ENCODE measurements around the gene CDKN2A.

CDKN2A gene

DNA sequence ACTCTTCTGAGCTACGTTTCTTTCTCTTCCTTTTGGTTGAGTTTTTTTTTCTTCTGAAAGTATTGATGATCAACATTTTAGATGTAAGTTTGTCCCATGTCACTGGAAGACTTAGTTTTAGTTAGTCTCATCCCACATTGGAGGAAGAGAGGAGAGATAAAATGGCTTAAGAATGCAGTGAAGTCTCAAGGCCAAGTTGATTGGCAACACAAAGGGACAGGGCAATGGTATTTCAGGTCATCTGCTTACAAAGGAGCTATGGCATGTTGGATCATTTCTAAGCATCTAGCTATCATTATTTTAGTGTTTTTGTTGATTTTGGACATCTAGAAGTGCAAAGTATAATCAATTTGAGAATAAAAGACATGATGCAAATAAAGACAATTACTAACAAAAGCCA lies 58.6 kb downstream of the CDKN2A start:
- no peak for DNase-seq

DNA sequence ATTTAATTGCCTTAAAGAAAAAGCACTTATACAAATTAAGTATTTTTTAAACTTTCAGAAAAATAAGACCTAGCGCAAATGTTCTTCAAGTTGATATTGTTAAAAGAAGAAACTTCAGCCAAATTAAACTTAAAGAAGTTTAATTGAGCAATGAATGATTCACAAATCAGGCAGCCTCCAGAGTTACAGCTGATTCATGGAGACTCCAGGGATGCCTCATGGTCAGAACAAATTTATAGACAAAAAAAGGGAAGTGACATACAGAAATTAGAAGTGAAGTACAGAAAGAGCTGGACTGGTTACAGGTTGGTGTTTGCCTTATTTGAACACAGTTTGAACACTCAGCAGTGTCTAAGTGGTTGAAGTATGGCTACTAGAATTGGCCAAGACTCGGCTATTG lies 60.3 kb downstream of the CDKN2A start:
- no peak for DNase-seq

DNA sequence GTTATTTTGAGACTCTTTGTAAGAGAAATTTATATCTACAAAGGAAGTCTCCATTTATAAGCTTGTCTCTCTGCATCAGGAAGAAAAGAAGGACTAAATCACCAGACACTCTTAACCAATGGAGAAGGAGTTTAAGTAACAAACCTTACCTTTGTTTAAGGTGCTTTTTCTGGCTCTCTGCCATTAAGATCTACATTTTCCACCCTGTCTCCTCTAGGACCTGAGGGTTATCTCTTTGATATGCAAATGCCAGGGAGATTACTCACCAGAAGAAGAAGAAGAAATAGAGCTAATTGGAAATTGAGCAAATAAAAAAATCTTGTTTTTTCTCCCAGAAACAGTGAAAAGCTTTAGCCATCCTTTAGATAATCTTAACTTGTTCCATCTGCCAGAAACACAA lies 60.9 kb downstream of the CDKN2A start:
- DNase-seq, result no peak

DNA sequence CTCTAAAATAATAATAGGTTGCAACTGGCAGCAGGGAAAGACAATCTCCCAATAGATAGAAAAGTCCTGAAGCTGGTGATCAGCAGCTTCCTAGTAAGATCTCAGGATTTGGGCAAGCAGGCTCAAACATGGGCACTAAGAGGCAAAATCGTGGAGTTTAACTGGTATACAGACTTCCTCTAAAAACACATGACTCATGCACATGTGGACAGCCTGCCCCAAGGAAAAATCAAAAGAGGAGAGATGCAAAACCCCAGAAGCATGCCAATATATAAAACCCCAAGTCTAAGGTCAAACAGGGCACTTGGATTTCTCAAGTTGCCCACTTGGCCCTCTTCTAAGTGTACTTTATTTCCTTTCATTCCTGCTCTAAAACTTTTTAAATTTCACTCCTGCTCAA lies 62.8 kb downstream of the CDKN2A start:
- DNase-seq, result no peak

DNA sequence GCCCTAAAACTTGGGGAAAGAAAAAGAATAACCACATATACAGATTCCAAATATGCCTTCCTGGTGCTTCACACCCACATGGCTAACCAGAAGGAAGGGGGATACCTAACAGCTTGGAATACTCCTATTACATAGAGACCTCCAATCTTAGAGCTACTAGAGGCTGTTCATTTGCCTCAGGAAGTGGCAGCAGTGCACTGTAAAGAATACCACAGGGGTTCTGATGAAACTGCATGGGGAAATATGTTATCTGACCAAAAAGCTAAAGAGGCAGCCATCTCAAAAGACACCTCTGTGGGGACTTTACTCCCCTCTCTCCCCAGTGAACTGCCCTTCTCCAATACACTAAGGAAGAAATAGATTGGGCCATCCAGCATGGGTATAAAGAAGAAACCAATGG lies 66.4 kb downstream of the CDKN2A start:
- DNase-seq, result no peak

DNA sequence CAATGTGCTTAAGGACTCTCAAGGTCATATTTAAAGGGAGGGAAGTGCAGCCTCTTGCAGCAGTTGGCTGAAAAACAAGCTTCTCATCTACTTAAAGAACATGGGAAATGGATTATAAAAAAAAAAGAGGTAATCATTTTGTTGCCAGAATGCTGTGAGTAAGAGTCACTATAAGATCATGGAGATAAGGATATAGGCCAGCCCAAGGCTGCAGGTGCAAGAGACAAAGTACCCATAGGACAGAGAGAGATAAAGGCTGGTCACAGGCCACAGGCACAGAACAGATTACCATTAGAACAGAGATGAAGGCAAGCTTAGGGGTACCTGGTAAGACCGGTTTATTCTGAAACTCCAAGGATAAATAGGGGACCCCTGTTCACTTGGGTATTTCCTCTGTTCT lies 70.5 kb downstream of the CDKN2A start:
- DNase-seq, result no peak

DNA sequence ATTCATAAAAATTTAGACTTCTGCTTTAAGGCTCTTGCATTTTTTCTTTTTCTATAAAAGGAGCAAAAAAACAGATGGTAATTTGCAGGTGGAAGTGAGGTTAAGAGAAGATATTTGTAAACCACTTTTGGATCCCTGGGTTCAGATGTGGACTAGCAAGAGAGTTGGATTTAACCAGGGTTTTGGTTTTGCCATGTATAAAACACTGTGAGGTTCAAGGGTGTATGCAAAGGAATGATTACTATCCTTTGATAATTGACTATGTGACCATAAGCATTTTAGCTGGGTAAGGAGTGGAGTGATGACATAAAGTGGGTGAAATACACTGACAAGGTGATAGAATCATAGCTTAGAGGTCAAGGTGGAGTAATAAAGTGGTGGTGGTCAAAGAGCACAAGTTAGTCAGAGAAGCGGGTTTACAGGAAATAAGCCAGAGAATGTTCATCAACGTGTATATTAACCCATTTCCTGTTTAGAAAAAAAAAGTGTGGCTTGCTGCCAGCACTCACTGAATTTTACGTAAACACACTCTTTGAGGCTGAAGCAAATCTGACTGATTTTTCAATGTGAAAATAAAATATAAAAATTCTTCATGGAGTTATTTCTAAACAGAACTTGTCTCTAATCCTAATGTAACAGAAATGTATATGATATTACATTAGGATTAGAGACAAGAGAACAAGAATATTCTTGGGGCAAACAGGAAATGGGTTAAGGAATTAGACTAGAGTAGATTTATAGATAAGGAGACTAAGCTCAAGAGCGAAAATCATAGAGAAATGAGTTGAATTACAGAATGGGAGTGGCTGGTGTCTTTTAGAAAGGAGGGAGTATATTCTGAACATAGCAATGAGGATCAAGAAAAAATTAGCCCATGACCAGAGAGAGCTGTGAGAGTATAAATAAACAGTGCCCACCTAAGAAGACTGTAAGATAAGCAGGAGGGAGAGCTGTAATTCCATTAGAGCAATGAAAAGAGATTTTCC lies 74.5 kb downstream of the CDKN2A start:
- peak in 1 of 2 donors; percentile 24 for DNase-seq
